HG02981 (cell line): ENCODE results near the gene DGAT2.

Experiments used
- ATAC-seq: cut with Tn5 transposase; IDR thresholded peaks from one replicate; pipeline ENCODE4 v1.9.1; 2021; ENCODE audit warnings: mild to moderate bottlenecking, moderate library complexity; ENCODE audit not compliant: unreplicated experiment

DGAT2 gene

DNA sequence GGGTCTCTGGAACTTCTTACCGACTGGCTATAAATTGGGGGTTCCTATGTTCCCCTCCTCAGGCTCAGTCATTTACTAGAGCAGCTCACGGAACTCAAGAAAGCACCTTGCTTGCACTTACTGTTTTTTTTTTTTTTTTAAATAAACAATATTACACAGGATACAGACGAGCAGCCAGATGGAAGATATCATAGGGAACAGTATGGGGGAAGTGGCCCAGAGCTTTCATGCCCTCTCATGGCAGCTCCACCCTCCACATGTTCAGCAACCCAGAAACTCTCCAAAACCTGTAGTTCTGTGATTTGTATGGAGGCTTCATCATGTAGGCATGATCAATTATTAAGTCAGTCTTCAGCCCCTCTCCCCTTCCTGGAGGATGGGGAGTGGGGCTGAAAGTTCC lies 54.0 kb downstream of the DGAT2 start:
- no peak for ATAC-seq

- ATAC-seq: no peak
These were observed 54.8 kb downstream of the DGAT2 start for GRCh38 chr11:75823415-75823814.

DNA sequence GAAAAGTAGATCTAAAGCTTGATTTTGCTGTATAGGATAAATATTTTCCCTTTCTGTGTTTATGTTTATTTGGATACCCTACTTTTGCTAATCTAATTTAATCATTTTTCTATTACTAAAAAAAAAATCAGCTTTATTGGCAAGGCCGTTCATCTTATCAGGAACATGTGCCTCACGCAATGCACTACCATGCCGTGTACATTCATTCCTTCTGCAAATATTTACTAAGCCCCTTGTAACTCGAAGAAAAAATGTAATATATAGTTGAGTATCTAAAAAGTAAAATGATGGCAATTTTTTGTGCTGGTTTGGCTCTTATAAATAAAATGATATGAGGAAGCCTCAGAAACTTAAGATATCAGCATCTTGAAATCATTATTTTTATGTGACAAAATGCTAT lies 55.4 kb downstream of the DGAT2 start:
- no peak for ATAC-seq

GRCh38 chr11:75826461-75827230 lies 58.1 kb downstream of the DGAT2 start:
- ATAC-seq: no peak

- ATAC-seq: no peak
These were observed 59.0 kb downstream of the DGAT2 start for GRCh38 chr11:75827562-75827961.

DNA sequence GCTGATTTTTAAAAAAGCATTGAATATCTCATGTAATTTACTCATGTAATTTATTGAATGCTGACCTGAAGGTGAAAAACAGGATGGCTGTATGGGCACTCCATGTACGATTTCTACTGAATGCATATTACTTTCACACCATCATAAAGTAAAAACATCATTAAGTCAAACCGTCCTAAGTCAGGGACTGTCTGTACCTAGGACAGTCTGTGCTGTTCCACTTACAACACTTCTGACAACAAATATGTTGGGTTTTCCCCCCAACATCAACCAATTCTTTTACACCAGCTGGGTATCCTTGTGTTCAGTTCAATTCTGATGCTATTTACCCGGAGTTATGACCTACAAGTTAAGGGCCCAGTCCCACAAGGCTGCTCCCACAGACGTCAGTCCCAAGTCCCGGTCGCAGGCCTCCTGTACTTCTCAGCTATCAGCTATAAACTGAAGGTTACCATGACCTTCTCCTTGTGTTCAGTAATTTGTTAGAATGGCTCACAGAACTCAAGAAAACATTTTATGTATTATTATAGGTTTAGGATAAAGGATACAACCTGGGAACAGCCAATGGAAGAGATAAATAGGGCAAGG lies 63.4 kb downstream of the DGAT2 start:
- ATAC-seq: no peak

GRCh38 chr11:75834728-75835127 lies 66.2 kb downstream of the DGAT2 start:
- no peak for ATAC-seq

DNA sequence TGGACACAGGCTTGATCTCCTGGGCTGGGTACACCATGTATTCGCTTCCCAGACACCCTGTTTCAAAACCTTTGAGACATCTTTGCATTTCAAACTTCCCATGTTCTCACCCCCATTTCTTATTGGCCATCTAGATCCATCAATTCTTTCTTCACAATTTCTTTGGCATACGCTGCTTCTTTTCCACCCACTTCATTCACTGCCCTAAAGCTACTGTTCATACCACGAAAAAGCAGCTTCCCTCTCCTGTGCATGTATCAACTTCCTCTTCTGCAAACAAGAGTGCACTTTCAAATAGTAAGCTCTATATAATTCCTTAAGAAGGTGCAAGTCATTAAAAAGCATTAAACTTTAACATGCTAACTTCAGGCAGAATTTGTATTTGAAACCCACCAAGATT lies 67.8 kb downstream of the DGAT2 start:
- no peak for ATAC-seq

DNA sequence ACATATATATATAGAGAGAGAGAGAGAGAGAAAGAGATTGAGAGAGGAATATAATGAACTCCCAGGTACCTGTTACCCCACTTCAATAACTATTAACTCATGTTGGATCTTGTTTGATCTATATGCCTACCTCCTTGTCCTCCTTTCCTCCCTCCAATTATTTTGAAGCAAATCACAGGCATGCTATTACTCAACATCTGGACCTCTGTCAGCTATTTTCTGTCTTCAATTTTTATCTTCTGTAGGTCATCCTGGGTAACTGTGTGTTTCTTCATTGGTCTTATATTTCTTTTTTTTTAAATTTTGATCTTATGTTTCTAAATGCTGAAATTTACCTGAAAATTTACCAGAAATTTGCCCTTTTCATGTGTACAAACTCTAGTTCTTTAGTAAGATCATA lies 71.3 kb downstream of the DGAT2 start:
- no peak for ATAC-seq

GRCh38 chr11:75840522-75840921 lies 71.9 kb downstream of the DGAT2 start:
- no peak for ATAC-seq

- ATAC-seq: no peak
These were observed 73.2 kb downstream of the DGAT2 start for GRCh38 chr11:75841739-75842138.

- ATAC-seq: no peak
These were observed 76.7 kb downstream of the DGAT2 start for GRCh38 chr11:75845324-75845723.

DNA sequence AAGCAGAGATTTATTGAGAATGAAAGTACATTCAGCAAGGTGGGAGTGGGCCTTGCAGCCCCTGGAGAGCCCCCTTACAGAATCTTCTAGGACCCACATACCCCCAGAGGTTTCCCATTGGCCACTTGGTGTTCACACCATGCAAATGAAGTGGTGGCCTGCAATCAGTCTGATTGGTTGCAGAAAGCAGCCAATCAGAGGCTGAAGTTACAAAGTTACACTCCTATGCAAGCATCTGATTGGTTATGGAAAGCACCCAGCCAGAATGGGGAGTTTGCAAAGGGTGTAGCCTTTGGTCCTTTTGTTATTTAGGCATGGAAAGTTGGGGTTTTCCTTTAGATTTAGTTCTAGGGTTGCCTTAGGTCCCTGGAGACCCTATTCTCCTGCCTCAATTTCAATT lies 81.3 kb downstream of the DGAT2 start:
- ATAC-seq: no peak

DNA sequence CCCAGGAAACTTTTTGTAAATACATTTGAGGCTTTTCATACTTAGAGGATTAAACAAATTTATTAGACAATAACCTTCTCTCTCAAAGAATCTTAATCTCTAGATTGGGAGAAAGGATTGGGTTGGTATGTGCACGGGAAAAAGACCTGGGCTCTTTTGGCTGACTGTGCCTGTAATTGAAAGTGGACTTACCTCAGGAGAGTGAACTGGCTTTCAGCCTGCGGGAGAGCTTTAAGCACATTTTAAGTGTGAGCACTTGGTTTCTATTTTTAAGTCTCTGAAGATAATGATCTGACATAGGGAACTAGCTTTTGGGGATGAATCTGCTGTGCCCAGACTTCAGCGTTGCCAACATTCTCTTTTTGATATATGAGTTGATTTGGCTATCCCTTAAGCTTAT lies 82.2 kb downstream of the DGAT2 start:
- ATAC-seq: no peak
